Spleen (tissue), 7 donors: ENCODE results near the gene RAC2.

Experiments used
- POLR2AphosphoS5 ChIP-seq, 3 donors: sonication (generic); formaldehyde crosslinking; IDR thresholded peaks; one replicate each; pipeline ENCODE4 v1.5.1; 2017; ENCODE audit warnings: antibody characterized with exemption in 3 of 3
- TF ChIP-seq, protein P1 (sequence below), 11 experiments: fragments of 200-600 bp in 7 of 11; fragments of 450-650 bp in 4 of 11; sonication (generic) in 4 of 11; IDR thresholded peaks in 8 of 11; conservative IDR thresholded peaks in 3 of 11; 1 replicate in 7 of 11; 2 replicates in 4 of 11; pipeline versions ENCODE4 v1.4.0 to v1.8.0; 2016 to 2021; ENCODE audit warnings: antibody characterized with exemption in 11 of 11, inconsistent platforms in 4 of 11, mild to moderate bottlenecking in 1 of 11
- donor health status: DM: no; HTN: no; CAD: no; lungs with moderate emphysema.
- donor health status: DM: no; HTN: no; CAD: no.
- donor health status: DM: no; HTN: no; CAD: no.

DNA sequence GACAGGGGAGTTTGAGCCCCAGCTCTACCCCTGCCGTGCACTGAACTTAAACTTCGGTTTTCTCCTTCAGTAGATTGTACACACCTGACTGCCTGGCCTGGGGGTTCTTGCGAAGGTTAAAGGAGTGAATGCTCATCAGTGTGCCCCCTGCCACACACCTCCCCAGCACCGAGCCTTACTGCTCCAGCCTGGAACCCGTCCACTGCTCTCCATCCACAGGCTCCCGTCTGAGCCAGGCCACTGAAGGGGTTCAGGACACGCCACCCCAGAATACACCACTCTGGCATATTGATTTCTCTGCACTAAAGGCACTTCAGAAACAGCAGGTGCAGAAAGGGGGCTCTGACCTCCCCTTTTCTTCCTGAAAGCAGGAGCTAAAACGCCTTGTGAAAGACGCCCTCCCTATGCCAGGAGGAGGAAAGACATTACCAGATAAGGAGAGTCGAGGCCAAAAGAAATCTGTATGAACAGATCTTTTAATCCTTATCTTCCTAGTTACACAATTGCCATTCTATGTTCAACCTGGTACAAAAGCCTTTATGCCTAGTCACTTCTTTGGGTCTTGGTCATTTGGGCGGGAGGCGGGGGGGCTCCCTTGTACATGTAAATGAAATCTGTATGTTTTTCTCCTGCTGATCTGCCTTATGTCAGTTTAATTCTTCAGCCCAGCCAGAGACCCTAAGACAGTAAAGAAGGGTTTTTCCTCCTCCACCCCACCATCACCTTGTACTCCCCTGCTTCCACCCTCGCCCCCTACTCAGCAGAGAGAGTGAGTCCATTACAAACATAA, 29.9 kb downstream of the RAC2 start:
- TF ChIP-seq, protein P1, sequence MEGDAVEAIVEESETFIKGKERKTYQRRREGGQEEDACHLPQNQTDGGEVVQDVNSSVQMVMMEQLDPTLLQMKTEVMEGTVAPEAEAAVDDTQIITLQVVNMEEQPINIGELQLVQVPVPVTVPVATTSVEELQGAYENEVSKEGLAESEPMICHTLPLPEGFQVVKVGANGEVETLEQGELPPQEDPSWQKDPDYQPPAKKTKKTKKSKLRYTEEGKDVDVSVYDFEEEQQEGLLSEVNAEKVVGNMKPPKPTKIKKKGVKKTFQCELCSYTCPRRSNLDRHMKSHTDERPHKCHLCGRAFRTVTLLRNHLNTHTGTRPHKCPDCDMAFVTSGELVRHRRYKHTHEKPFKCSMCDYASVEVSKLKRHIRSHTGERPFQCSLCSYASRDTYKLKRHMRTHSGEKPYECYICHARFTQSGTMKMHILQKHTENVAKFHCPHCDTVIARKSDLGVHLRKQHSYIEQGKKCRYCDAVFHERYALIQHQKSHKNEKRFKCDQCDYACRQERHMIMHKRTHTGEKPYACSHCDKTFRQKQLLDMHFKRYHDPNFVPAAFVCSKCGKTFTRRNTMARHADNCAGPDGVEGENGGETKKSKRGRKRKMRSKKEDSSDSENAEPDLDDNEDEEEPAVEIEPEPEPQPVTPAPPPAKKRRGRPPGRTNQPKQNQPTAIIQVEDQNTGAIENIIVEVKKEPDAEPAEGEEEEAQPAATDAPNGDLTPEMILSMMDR (IDR thresholded peaks at IDR 0.05 in 8 of 11, conservative IDR thresholded peaks at IDR 0.05 in 3 of 11) = no peak
- TF ChIP-seq POLR2AphosphoS5 (IDR thresholded peaks at IDR 0.05) = no peak
